HFFc6 (cell line): ENCODE data around the gene TSPAN18. TPM values are rescaled to one million over a fixed set of nuclear protein-coding genes. Genes with fewer than 3 reads are reported as not detected.

ENCODE experiments used
- DNase-seq: peaks from one replicate; pipeline ENCODE4 v3.0.0-alpha.2; 2018
- H3K27ac Mint-ChIP-seq: 2 replicates; pipeline ENCODE4 v1.8.0; 2020; ENCODE audit warnings: mild to moderate bottlenecking, mixed read lengths
- H3K27me3 Mint-ChIP-seq: 2 replicates; pipeline ENCODE4 v1.8.0; 2021; ENCODE audit warnings: mild to moderate bottlenecking, moderate library complexity, mixed read lengths; ENCODE audit not compliant: insufficient read depth
- H3K36me3 Mint-ChIP-seq: 2 replicates; pipeline ENCODE4 v1.8.0; 2021; ENCODE audit warnings: low read depth, mixed read lengths
- H3K4me1 Mint-ChIP-seq: 2 replicates; pipeline ENCODE4 v1.8.0; 2020; ENCODE audit warnings: low read depth, mixed read lengths
- H3K4me3 Mint-ChIP-seq: 2 replicates; pipeline ENCODE4 v1.8.0; 2020; ENCODE audit warnings: mild to moderate bottlenecking, moderate library complexity, mixed read lengths
- H3K9me3 Mint-ChIP-seq: 2 replicates; pipeline ENCODE4 v1.8.0; 2020; ENCODE audit warnings: mild to moderate bottlenecking, mixed read lengths
- CTCF ChIP-seq: fragments of 200-600 bp; sonication (generic); IDR thresholded peaks from 2 replicates; pipeline ENCODE4 v1.5.0; 2021; ENCODE audit warnings: antibody characterized with exemption, mild to moderate bottlenecking
- total RNA-seq, 6 experiments: library from RNA; stranded (reverse); fragmentation: NEBNext Ultra II Directional; extraction: Animal tissue kit (Norgen Biotek cat#: 25700); gene quantifications; 2 replicates in 1 of 6; 3 replicates in 5 of 6; pipeline ENCODE4 v1.2.3, GENCODE V29; 2021

The TSPAN18 gene
- total RNA-seq, 6 experiments from 2014 or later, result 0.09 TPM; not detected in 5

- H3K27ac Mint-ChIP-seq, result no peak overlapping the region
- H3K4me1 Mint-ChIP-seq, result no peaks in the 10 kb centered on the region
- H3K27me3 Mint-ChIP-seq, result peaks cover 29% of the 10 kb centered on the region
- TF ChIP-seq CTCF, result no peak
- H3K9me3 Mint-ChIP-seq, result no peaks in the 10 kb centered on the region
- H3K36me3 Mint-ChIP-seq, result no peaks in the 10 kb centered on the region
- DNase-seq, result no peak
- H3K4me3 Mint-ChIP-seq, result no peak overlapping the region
Observed at GRCh38 chr11:44778195-44779100, 51.7 kb downstream of the TSPAN18 start.

GRCh38 chr11:44779736-44780520 is 53.2 kb downstream of the TSPAN18 start:
- Mint-ChIP-seq H3K9me3 (no peaks in the 10 kb centered on the region), H3K36me3 (no peaks in the 10 kb centered on the region), H3K4me3 (no peak overlapping the region), H3K27ac (no peak overlapping the region), H3K27me3 (peaks cover 31% of the 10 kb centered on the region), H3K4me1 (no peaks in the 10 kb centered on the region)
- TF ChIP-seq CTCF, result no peak
- no peak for DNase-seq

GRCh38 chr11:44780940-44781631 is 54.3 kb downstream of the TSPAN18 start:
- H3K4me1 Mint-ChIP-seq, result no peaks in the 10 kb centered on the region
- DNase-seq, result no peak
- no peaks in the 10 kb centered on the region for H3K36me3 Mint-ChIP-seq
- no peaks in the 10 kb centered on the region for H3K9me3 Mint-ChIP-seq
- TF ChIP-seq CTCF, result no peak
- H3K27ac Mint-ChIP-seq, result no peak overlapping the region
- peaks cover 40% of the 10 kb centered on the region for H3K27me3 Mint-ChIP-seq
- no peak overlapping the region for H3K4me3 Mint-ChIP-seq

- peaks cover 38% of the 10 kb centered on the region for H3K27me3 Mint-ChIP-seq
- no peak for DNase-seq
- TF ChIP-seq CTCF, result no peak
- H3K4me1 Mint-ChIP-seq, result no peaks in the 10 kb centered on the region
- no peak overlapping the region for H3K4me3 Mint-ChIP-seq
- no peak overlapping the region for H3K27ac Mint-ChIP-seq
- H3K9me3 Mint-ChIP-seq, result no peaks in the 10 kb centered on the region
- H3K36me3 Mint-ChIP-seq, result no peaks in the 10 kb centered on the region
Observed at GRCh38 chr11:44781655-44782054, 54.9 kb downstream of the TSPAN18 start.

- TF ChIP-seq CTCF, result no peak
- no peaks in the 10 kb centered on the region for H3K36me3 Mint-ChIP-seq
- H3K27me3 Mint-ChIP-seq, result peaks cover 39% of the 10 kb centered on the region
- no peak overlapping the region for H3K4me3 Mint-ChIP-seq
- H3K4me1 Mint-ChIP-seq, result no peaks in the 10 kb centered on the region
- H3K27ac Mint-ChIP-seq, result no peak overlapping the region
- DNase-seq, result no peak
- H3K9me3 Mint-ChIP-seq, result no peaks in the 10 kb centered on the region
Observed at GRCh38 chr11:44782478-44782877, 55.7 kb downstream of the TSPAN18 start.
